Measurements from ENCODE around the gene PDCD11. TPM values are rescaled to one million over a fixed set of nuclear protein-coding genes. Genes with fewer than 3 reads are reported as not detected.
A peak's percentile ranks its signal among the peaks of the same experiment; 100 is the strongest.
"Not testable (repeated sequence)": the region's sequence is repeated elsewhere in the genome, so short reads cannot be mapped to it uniquely, and the experiment has no call there.

Gene PDCD11
- total RNA-seq, 4 donors from 2014 or later, result 14.3 to 21.7 (median 17.6) TPM

DNA sequence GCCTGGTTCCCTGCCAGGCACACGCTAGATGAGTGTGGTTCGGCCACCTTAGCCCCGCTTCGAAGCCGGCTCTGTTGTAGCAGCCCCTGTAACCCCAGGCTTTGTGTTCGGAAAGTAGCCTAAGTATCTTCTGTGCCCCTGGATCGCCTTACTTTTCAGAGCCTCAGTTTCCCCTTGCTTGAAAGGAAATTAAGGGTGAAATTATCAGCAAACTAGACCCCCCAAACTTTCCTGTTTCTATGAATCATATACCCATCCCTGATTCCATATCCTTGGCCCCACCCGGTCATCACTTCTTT is 312 bp downstream of the PDCD11 start:
- Histone ChIP-seq H3K9me3 (no peaks in the 10 kb centered on the region), H3K27me3 (no peaks in the 10 kb centered on the region), H3K27ac (peak overlapping the region; percentile 34 to 92 (median 92)), H3K4me3 (peak overlapping the region; percentile 70 to 91), H3K36me3 (peaks cover 0 to 44% of the 10 kb centered on the region in 2 donors), H3K4me1 (peaks cover 15 to 51% (median 18%) of the 10 kb centered on the region in 3 donors)
- 0% methylated on average over 3 to 5 of the region's 8 CpGs for WGBS, 2 donors (ENCODE audit: low coverage in 1 of 2)
- no peak for ATAC-seq
- no peak for TF ChIP-seq POLR2A (IDR thresholded peaks at IDR 0.05)
- TF ChIP-seq, protein P1, sequence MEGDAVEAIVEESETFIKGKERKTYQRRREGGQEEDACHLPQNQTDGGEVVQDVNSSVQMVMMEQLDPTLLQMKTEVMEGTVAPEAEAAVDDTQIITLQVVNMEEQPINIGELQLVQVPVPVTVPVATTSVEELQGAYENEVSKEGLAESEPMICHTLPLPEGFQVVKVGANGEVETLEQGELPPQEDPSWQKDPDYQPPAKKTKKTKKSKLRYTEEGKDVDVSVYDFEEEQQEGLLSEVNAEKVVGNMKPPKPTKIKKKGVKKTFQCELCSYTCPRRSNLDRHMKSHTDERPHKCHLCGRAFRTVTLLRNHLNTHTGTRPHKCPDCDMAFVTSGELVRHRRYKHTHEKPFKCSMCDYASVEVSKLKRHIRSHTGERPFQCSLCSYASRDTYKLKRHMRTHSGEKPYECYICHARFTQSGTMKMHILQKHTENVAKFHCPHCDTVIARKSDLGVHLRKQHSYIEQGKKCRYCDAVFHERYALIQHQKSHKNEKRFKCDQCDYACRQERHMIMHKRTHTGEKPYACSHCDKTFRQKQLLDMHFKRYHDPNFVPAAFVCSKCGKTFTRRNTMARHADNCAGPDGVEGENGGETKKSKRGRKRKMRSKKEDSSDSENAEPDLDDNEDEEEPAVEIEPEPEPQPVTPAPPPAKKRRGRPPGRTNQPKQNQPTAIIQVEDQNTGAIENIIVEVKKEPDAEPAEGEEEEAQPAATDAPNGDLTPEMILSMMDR (IDR thresholded peaks at IDR 0.05), result no peak
- no peak for TF ChIP-seq POLR2AphosphoS5 (IDR thresholded peaks at IDR 0.05)

DNA sequence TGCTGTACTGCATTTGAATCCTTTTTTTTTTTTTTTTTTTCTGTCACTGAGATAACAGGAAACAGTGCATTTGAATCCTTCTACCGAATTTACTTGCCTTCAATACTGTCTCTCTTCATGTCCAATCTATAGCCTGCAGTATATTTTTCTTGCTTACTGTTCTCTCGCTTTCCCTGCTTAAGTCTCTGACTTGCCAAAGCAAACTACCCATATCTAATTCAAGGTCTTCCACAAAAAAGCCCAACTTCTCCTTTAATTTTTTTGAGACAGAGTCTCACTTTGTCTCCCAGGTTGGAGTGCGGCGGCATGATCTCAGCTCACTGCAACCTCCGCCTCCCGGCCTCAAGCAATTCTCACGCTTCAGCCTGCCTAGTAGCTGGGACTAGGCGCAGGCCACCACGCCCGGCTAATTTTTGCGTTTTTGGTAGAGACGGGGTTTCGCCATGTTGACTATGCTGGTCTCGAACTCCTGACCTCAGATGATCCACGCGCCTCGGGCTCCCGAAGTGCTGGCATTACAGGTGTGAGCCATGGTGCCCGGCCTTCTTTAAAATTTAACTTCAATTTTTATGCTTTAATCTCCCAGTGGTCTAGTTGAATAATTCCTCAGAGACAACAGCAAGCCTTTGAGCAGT is 882 bp downstream of the PDCD11 start:
- TF ChIP-seq POLR2AphosphoS5 (IDR thresholded peaks at IDR 0.05), result no peak
- TF ChIP-seq, protein P1 (IDR thresholded peaks at IDR 0.05), result no peak
- TF ChIP-seq POLR2A (IDR thresholded peaks at IDR 0.05), result no peak
- no peak for TF ChIP-seq EP300 (IDR thresholded peaks at IDR 0.05)
- peak overlapping the region in 2 of 4 donors; percentile 92 for H3K27ac ChIP-seq
- WGBS, 2 donors (ENCODE audit: low coverage in 1 of 2), result 54 to 60% methylated on average over 12 to 19 of the region's 19 CpGs
- no peaks in the 10 kb centered on the region for H3K9me3 ChIP-seq
- peak overlapping the region; percentile 70 to 91 for H3K4me3 ChIP-seq
- H3K36me3 ChIP-seq, result peaks cover 0 to 45% of the 10 kb centered on the region in 2 donors
- peaks cover 15 to 50% (median 18%) of the 10 kb centered on the region in 3 donors for H3K4me1 ChIP-seq
- ATAC-seq, result no peak
- no peaks in the 10 kb centered on the region for H3K27me3 ChIP-seq

DNA sequence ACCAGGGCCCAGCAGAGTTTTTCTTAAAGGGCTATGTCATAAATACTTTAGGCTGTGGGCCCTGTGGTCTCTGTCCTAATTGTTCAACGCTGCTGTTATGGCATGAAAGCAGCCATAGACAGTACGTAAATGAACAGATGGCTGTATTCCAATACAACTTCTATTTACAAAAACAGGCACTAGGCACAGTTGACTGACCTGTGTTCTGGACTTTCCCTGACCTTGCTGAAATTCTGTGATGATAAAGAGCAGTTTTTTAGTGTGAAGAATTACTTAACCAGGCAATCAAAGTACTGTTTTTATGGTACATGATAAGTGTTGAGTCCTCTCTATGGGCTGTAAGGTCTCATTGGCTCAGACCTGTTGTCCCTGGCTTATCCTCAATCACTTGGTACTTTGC is 17.1 kb downstream of the PDCD11 start:
- no peak overlapping the region for H3K4me3 ChIP-seq
- H3K4me1 ChIP-seq, result no peaks in the 10 kb centered on the region
- H3K27ac ChIP-seq, result no peak overlapping the region
- H3K36me3 ChIP-seq, result peaks cover 0 to 100% of the 10 kb centered on the region in 2 donors
- no peak for ATAC-seq
- no peaks in the 10 kb centered on the region for H3K9me3 ChIP-seq
- TF ChIP-seq POLR2AphosphoS5 (IDR thresholded peaks at IDR 0.05) (no peak), EP300 (IDR thresholded peaks at IDR 0.05) (no peak), POLR2A (IDR thresholded peaks at IDR 0.05) (no peak)
- TF ChIP-seq, protein P1 (IDR thresholded peaks at IDR 0.05), result no peak
- 80 to 83% methylated on average over 1 to 2 of the region's 2 CpGs for whole genome bisulfite sequencing, 2 donors (ENCODE audit: low coverage in 1 of 2)
- H3K27me3 ChIP-seq, result no peaks in the 10 kb centered on the region

GRCh38 chr10:103415581-103415980 is 19.2 kb downstream of the PDCD11 start:
- no peak for TF ChIP-seq POLR2AphosphoS5 (IDR thresholded peaks at IDR 0.05)
- TF ChIP-seq EP300 (IDR thresholded peaks at IDR 0.05), result no peak
- TF ChIP-seq POLR2A (IDR thresholded peaks at IDR 0.05), result no peak
- TF ChIP-seq, protein P1 (IDR thresholded peaks at IDR 0.05), result no peak
- Histone ChIP-seq H3K27ac (no peak overlapping the region), H3K9me3 (no peaks in the 10 kb centered on the region), H3K27me3 (no peaks in the 10 kb centered on the region), H3K36me3 (peaks cover 0 to 100% of the 10 kb centered on the region in 2 donors), H3K4me3 (no peak overlapping the region), H3K4me1 (no peaks in the 10 kb centered on the region)
- 70 to 73% methylated on average over 7 to 8 of the region's 8 CpGs for WGBS, 2 donors (ENCODE audit: low coverage in 1 of 2)
- ATAC-seq, result no peak

DNA sequence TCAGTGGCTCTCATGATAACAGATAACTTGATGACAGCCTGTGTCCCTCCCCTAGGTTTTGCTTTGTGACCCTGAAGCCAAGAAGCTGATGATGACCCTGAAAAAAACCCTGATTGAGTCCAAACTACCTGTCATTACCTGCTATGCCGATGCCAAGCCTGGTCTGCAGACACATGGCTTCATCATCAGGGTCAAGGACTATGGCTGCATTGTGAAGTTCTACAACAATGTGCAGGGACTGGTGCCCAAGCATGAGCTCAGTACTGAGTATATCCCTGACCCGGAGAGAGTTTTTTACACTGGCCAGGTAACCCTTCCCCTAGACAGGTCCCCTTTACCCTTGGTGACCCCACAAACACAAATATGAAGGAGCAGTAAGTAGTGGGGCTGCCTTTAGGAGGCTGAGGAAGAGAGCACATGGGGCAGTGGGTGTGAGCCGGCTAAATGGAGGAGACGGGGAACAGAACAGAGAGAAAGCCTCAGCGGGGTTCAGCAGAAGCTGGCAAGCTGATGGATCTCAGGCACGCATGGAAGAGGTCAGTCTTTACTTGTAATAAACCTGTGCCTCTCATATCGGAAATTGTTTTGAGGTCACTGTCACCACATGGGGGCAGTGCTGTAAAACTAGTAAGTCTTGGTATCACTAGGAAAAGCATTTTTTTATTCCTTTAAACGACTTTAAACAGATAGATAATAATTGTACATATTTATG is 20.2 kb downstream of the PDCD11 start:
- H3K4me1 ChIP-seq, result no peaks in the 10 kb centered on the region
- H3K4me3 ChIP-seq, result no peak overlapping the region
- 13% methylated on average over 4 to 5 of the region's 8 CpGs for WGBS, 2 donors (ENCODE audit: low coverage in 1 of 2)
- H3K27ac ChIP-seq, result no peak overlapping the region
- TF ChIP-seq POLR2A (IDR thresholded peaks at IDR 0.05), result no peak
- TF ChIP-seq, protein P1 (IDR thresholded peaks at IDR 0.05), result peak; percentile 57 to 68 (median 66)
- no peaks in the 10 kb centered on the region for H3K9me3 ChIP-seq
- H3K36me3 ChIP-seq, result peaks cover 0 to 100% of the 10 kb centered on the region in 2 donors
- no peak for ATAC-seq
- no peaks in the 10 kb centered on the region for H3K27me3 ChIP-seq

GRCh38 chr10:103417148-103417469 is 20.7 kb downstream of the PDCD11 start:
- H3K9me3 ChIP-seq, H3K27me3 ChIP-seq, H3K4me3 ChIP-seq, H3K4me1 ChIP-seq, ATAC-seq, H3K27ac ChIP-seq: not testable (repeated sequence)
- 74% methylated on average over 4 of the region's 5 CpGs; no CpG with 5 or more reads in 1 of the 2 donors for WGBS, 2 donors (ENCODE audit: low coverage in 1 of 2)
- H3K36me3 ChIP-seq, result peaks cover 0 to 100% of the 10 kb centered on the region in 2 donors
